Articular chondrocyte of knee joint (primary cell): ENCODE data around the gene KANSL3. TPM values are rescaled to one million over a fixed set of nuclear protein-coding genes. Genes with fewer than 3 reads are reported as not detected.

ENCODE experiments used
- total RNA-seq: library from RNA; depleted of rRNA; stranded (reverse); fragments of >200 nt; gene quantifications from 2 replicates; pipeline ENCODE4 v1.2.3, GENCODE V29; 2012

The KANSL3 gene
- total RNA-seq, result 45.1 and 45.9 TPM in 2 replicates

DNA sequence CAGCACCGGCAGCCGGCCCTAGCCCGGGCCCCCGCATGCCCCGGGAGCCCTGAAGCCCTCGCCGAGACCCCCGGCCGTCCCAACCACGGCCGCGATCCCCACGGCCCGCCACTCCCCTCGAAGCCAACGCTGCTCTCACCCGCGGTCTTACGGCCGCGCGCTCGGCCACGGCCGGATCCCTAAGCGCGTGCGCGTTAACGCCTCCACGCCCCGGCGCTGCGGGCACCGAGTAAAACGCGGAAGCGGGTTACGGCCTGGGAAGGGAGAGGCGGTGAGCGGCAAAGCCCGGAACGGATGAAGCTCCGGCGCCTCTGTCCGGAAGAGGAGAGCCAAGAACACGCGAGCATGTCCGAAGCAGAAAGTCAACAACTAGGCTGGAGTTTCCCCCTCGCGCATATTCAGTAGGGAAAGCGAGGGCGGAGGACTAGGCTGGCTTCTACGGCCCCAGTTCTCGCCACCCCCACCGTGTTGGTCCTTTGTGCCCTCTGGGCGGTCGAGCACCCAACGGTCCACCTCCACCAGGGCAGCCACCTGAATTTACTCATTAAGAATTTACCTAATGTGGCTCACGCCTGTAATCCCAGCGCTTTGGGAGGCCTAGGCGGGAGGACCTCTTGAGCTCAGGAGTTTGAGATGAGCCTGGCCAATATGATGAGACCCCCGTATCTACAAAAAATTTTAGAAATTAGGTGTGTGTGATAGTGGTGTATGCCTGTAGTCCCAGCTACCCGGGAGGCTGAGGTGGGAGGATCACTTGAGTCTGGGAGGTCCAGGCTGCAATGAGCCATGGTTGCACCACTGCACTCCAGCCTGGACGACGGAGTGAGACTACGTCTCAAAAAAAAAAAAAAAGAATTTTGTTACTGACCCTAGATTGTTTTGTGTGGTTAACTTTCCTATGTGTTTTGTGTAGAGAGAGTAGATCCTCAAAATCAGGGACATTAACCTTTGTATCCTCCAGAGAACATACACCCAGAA, at the start of gene KANSL3:
Gene KANSL3, minus strand, starts transcription at position 169 of the 978 bp plus-strand sequence. CDS start 1,177 bp downstream, outside the sequence.

DNA sequence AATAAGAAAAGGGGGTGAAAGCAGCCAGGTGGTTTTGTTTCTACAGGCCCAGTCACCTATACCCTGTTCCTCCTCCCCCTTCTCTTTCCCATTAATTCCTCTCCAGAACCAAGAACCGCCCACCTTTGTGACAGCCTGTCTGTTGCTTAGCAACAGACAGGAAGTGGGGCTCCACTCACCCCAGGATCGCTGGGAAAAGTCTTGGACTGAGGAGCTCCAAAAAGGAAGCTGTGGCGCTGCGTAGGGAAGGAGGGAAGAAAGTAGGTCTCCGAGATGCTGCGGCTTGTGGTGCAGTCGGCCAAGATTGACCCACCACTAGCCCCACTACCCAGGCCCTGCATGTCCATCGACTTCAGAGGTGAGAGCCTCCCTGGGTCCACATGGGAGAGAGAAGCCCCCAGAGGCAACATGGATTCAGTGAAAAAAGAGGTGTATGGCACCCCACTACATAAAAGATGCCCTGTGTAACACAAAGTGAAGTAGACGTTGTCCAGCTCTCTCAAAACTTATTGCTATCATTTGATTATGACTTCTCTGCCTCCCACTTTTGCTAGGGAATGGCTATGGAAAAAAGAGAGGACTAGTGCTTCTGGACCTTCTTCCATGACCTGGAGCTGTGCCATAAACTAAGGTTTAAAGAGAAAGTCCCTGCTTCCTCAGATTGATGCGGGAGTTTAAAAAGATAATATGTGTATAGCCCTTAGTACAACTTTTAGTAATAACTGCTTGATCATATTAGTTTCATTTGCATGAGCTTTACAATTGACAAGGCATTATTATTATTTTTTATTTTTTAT, 4.7 kb upstream of the KANSL3 start, which contains the start of gene FER1L5:
Gene FER1L5, plus strand, starts transcription at position 201 of the 797 bp plus-strand sequence. Its CDS starts 73 bp downstream, at position 274.

Other genes with a start within 250 kb of the KANSL3 start
- not detected in 2 replicates for gene NEURL3, start 133.0 kb downstream of the KANSL3 start, total RNA-seq
- 5.5 and 10.8 TPM in 2 replicates for gene ARID5A, start 101.6 kb downstream of the KANSL3 start, total RNA-seq
- gene FER1L5, start 4.5 kb upstream of the KANSL3 start, total RNA-seq, result 0.54 and 0.91 TPM in 2 replicates
- gene LMAN2L, start 101.8 kb upstream of the KANSL3 start, total RNA-seq, result 16.9 and 17.1 TPM in 2 replicates
- gene CNNM4, start 122.6 kb upstream of the KANSL3 start, total RNA-seq, result 3.8 and 4.5 TPM in 2 replicates
- 6.1 and 6.8 TPM in 2 replicates for gene CNNM3, start 178.0 kb upstream of the KANSL3 start, total RNA-seq
- 1.6 and 3.0 TPM in 2 replicates for gene ANKRD23, start 205.7 kb upstream of the KANSL3 start, total RNA-seq
- gene ANKRD39, start 219.7 kb upstream of the KANSL3 start, total RNA-seq, result 5.2 and 5.9 TPM in 2 replicates
- gene SEMA4C, start 231.8 kb upstream of the KANSL3 start, total RNA-seq, result 17.2 and 20.4 TPM in 2 replicates